Breast epithelium (tissue), 4 donors: ENCODE measurements around the gene GJB6. TPM values are rescaled to one million over a fixed set of nuclear protein-coding genes. Genes with fewer than 3 reads are reported as not detected.

Source experiments
- DNase-seq, 2 donors: peaks; one replicate each; pipeline ENCODE4 v3.0.0-alpha.2; 2019; ENCODE audit warnings: low spot score in 2 of 2
- H3K27ac ChIP-seq, 2 donors: fragments of 200-600 bp; sonication (generic) in 1 of 2; one replicate each; pipeline ENCODE4 v1.5.1; 2016 to 2019; ENCODE audit warnings: mild to moderate bottlenecking in 1 of 2
- H3K27me3 ChIP-seq, 2 donors: fragments of 200-600 bp; sonication (generic) in 1 of 2; one replicate each; pipeline versions ENCODE4 v1.5.1 to v1.6.0; 2017 to 2019; ENCODE audit warnings: control low read depth in 1 of 2, mild to moderate bottlenecking in 1 of 2
- H3K36me3 ChIP-seq: fragments of 200-600 bp; one replicate; pipeline ENCODE4 v1.5.1; 2019
- H3K4me1 ChIP-seq, 2 donors: fragments of 200-600 bp; sonication (generic); one replicate each; pipeline ENCODE4 v1.5.1; 2016 to 2019; ENCODE audit warnings: control low read depth in 1 of 2
- H3K4me3 ChIP-seq, 3 donors: fragments of 200-600 bp; sonication (generic); 1 replicate in 2 of 3; 2 replicates in 1 of 3; pipeline ENCODE4 v1.5.1; 2016 to 2019; ENCODE audit warnings: mild to moderate bottlenecking in 3 of 3, moderate library complexity in 2 of 3
- H3K9me3 ChIP-seq, 2 donors: fragments of 200-600 bp; sonication (generic) in 1 of 2; one replicate each; pipeline ENCODE4 v1.5.1; 2016 to 2019; ENCODE audit warnings: control low read depth in 1 of 2
- CTCF ChIP-seq, 3 donors: fragments of 450-650 bp; IDR thresholded peaks; one replicate each; pipeline ENCODE4 v1.5.1; 2016 to 2017; ENCODE audit warnings: antibody characterized with exemption in 3 of 3, mild to moderate bottlenecking in 3 of 3, moderate library complexity in 3 of 3
- POLR2A ChIP-seq: fragments of 450-650 bp; IDR thresholded peaks from one replicate; pipeline ENCODE4 v1.6.1; 2016; ENCODE audit warnings: antibody characterized with exemption, mild to moderate bottlenecking, moderate library complexity
- POLR2AphosphoS5 ChIP-seq, 3 donors: sonication (generic); formaldehyde crosslinking; IDR thresholded peaks; one replicate each; pipeline ENCODE4 v1.6.1; 2017; ENCODE audit warnings: antibody characterized with exemption in 3 of 3
- intact Hi-C: fragments of 100-400 bp; cut with DNase I; formaldehyde crosslinking; loops from one replicate; pipeline ENCODE4 v1.15.1; 2023; ENCODE audit warnings: low total_unique reads
- total RNA-seq, 3 donors: library from RNA; depleted of rRNA; stranded (reverse); fragments of >200 nt; gene quantifications; one replicate each; pipeline ENCODE4 v1.1.0, GENCODE V29; 2016

Gene GJB6
- total RNA-seq, 3 donors from 2014 or later, result not detected

- intact Hi-C loops, result no loop called here
Observed at GRCh38 chr13:20186771-20187170, 45.3 kb downstream of the GJB6 start.

GRCh38 chr13:20185366-20186056 lies 46.6 kb downstream of the GJB6 start:
- H3K4me1 ChIP-seq, result no peaks in the 10 kb centered on the region
- no peaks in the 10 kb centered on the region for H3K36me3 ChIP-seq
- no peak overlapping the region for H3K4me3 ChIP-seq
- no peak for DNase-seq
- H3K27me3 ChIP-seq, result peaks cover 0 to 9% of the 10 kb centered on the region in 2 donors
- no peak overlapping the region for H3K27ac ChIP-seq
- no peaks in the 10 kb centered on the region for H3K9me3 ChIP-seq
- intact Hi-C loops, result no loop called here
- no peak for TF ChIP-seq POLR2AphosphoS5 (IDR thresholded peaks at IDR 0.05)

More at GRCh38 chr13:20186771-20187170, 45.3 kb downstream of the GJB6 start:
- TF ChIP-seq POLR2A (no peak), POLR2AphosphoS5 (IDR thresholded peaks at IDR 0.05) (no peak)
- Histone ChIP-seq H3K4me1 (no peaks in the 10 kb centered on the region), H3K36me3 (no peaks in the 10 kb centered on the region), H3K4me3 (no peak overlapping the region), H3K9me3 (no peaks in the 10 kb centered on the region), H3K27ac (no peak overlapping the region), H3K27me3 (peaks cover 0 to 11% of the 10 kb centered on the region in 2 donors)
- DNase-seq, result no peak

- Histone ChIP-seq H3K27me3 (peaks cover 0 to 33% of the 10 kb centered on the region in 2 donors), H3K36me3 (no peaks in the 10 kb centered on the region), H3K9me3 (no peaks in the 10 kb centered on the region), H3K27ac (no peak overlapping the region), H3K4me1 (no peaks in the 10 kb centered on the region), H3K4me3 (no peak overlapping the region)
- no peak for TF ChIP-seq POLR2AphosphoS5 (IDR thresholded peaks at IDR 0.05)
- TF ChIP-seq POLR2A, result no peak
- TF ChIP-seq CTCF (IDR thresholded peaks at IDR 0.05), result peak in 2 of 3 donors; percentile 49 to 71
- intact Hi-C loops, result no loop called here
- DNase-seq, result no peak
Observed at GRCh38 chr13:20182231-20182846, 49.8 kb downstream of the GJB6 start.

GRCh38 chr13:20181188-20181587 lies 50.9 kb downstream of the GJB6 start:
- no peak overlapping the region for H3K4me3 ChIP-seq
- H3K36me3 ChIP-seq, result no peaks in the 10 kb centered on the region
- H3K27ac ChIP-seq, result no peak overlapping the region
- DNase-seq, result no peak
- H3K9me3 ChIP-seq, result no peaks in the 10 kb centered on the region
- intact Hi-C loops, result no loop called here
- H3K4me1 ChIP-seq, result no peaks in the 10 kb centered on the region
- H3K27me3 ChIP-seq, result peaks cover 0 to 42% of the 10 kb centered on the region in 2 donors
- no peak for TF ChIP-seq POLR2A
- TF ChIP-seq POLR2AphosphoS5 (IDR thresholded peaks at IDR 0.05), result no peak
- TF ChIP-seq CTCF (IDR thresholded peaks at IDR 0.05), result no peak

- Histone ChIP-seq H3K36me3 (no peaks in the 10 kb centered on the region), H3K27ac (no peak overlapping the region), H3K27me3 (peaks cover 0 to 42% of the 10 kb centered on the region in 2 donors), H3K9me3 (no peaks in the 10 kb centered on the region), H3K4me1 (no peaks in the 10 kb centered on the region), H3K4me3 (no peak overlapping the region)
- no peak for DNase-seq
- intact Hi-C loops, result no loop called here
- TF ChIP-seq CTCF (IDR thresholded peaks at IDR 0.05), result no peak
- no peak for TF ChIP-seq POLR2A
- TF ChIP-seq POLR2AphosphoS5 (IDR thresholded peaks at IDR 0.05), result no peak
Observed at GRCh38 chr13:20178156-20178555, 54.0 kb downstream of the GJB6 start.

GRCh38 chr13:20177049-20177831 lies 54.9 kb downstream of the GJB6 start:
- intact Hi-C loops, result no loop called here
- no peak for TF ChIP-seq POLR2AphosphoS5 (IDR thresholded peaks at IDR 0.05)
- TF ChIP-seq CTCF (IDR thresholded peaks at IDR 0.05), result no peak
- TF ChIP-seq POLR2A, result no peak
- Histone ChIP-seq H3K27ac (no peak overlapping the region), H3K4me3 (peak overlapping the region in 2 of 3 donors; percentile 21 to 37), H3K27me3 (peaks cover 0 to 42% of the 10 kb centered on the region in 2 donors), H3K36me3 (no peaks in the 10 kb centered on the region), H3K9me3 (no peaks in the 10 kb centered on the region), H3K4me1 (no peaks in the 10 kb centered on the region)
- DNase-seq, result no peak
